SK-N-MC (cell line): ENCODE data around the gene ZFYVE28.

ENCODE experiments used
- EZH2 ChIP-seq: fragments of 200-600 bp; sonication (generic); IDR thresholded peaks from one replicate; pipeline ENCODE4 v1.6.1; 2017; ENCODE audit warnings: antibody characterized with exemption
- POLR2AphosphoS5 ChIP-seq: IDR thresholded peaks from 2 replicates; pipeline ENCODE4 v1.6.1; 2012; ENCODE audit warnings: mild to moderate bottlenecking, low read depth, low read length, borderline replicate concordance

GRCh38 chr4:2366252-2367192 is 51.9 kb downstream of the ZFYVE28 start:
- no peak for TF ChIP-seq EZH2
- no peak for TF ChIP-seq POLR2AphosphoS5
